RWPE2 (cell line): Measurements from ENCODE around the gene FMNL2.
A peak's percentile ranks its signal among the peaks of the same experiment; 100 is the strongest.

Experiments used
- ATAC-seq: fragments of 200-7000 bp; cut with Tn5 transposase; 3 replicates; pipeline ENCODE4 v1.9.1; 2021; ENCODE audit warnings: low read depth
- DNase-seq: peaks from one replicate; pipeline ENCODE4 v3.0.0-alpha.2; 2020; ENCODE audit warnings: low spot score
- H3K27ac ChIP-seq: fragments of 450-650 bp; 2 replicates; pipeline ENCODE4 v1.5.1; 2017; ENCODE audit warnings: mild to moderate bottlenecking; ENCODE audit not compliant: poor library complexity, severe bottlenecking
- H3K27me3 ChIP-seq: fragments of 250-450 bp; sonication (Bioruptor Pico); 2 replicates; pipeline ENCODE4 v1.5.1; 2021; ENCODE audit warnings: mild to moderate bottlenecking, moderate library complexity; ENCODE audit not compliant: insufficient read depth, poor library complexity, severe bottlenecking
- H3K36me3 ChIP-seq: fragments of 250-450 bp; sonication (Bioruptor Pico); 2 replicates; pipeline ENCODE4 v1.5.1; 2020; ENCODE audit warnings: low read depth, mild to moderate bottlenecking, moderate library complexity
- H3K4me1 ChIP-seq: fragments of 250-450 bp; sonication (Bioruptor Pico); 2 replicates; pipeline ENCODE4 v1.5.1; 2021; ENCODE audit warnings: mild to moderate bottlenecking, moderate library complexity; ENCODE audit not compliant: insufficient read depth, poor library complexity, severe bottlenecking
- H3K4me3 ChIP-seq: fragments of 250-450 bp; sonication (Bioruptor Pico); 2 replicates; pipeline ENCODE4 v1.5.1; 2021; ENCODE audit warnings: mild to moderate bottlenecking, moderate library complexity; ENCODE audit not compliant: severe bottlenecking
- H3K9me3 ChIP-seq: fragments of 250-450 bp; sonication (Bioruptor Pico); 2 replicates; pipeline ENCODE4 v1.5.1; 2021; ENCODE audit warnings: mild to moderate bottlenecking, moderate library complexity; ENCODE audit not compliant: severe bottlenecking
- TF ChIP-seq, protein P1 (sequence below): fragments of 450-650 bp; IDR thresholded peaks from one replicate; pipeline ENCODE4 v1.5.1; 2017; ENCODE audit warnings: mild to moderate bottlenecking, moderate library complexity; ENCODE audit not compliant: poor library complexity, severe bottlenecking

Gene FMNL2

DNA sequence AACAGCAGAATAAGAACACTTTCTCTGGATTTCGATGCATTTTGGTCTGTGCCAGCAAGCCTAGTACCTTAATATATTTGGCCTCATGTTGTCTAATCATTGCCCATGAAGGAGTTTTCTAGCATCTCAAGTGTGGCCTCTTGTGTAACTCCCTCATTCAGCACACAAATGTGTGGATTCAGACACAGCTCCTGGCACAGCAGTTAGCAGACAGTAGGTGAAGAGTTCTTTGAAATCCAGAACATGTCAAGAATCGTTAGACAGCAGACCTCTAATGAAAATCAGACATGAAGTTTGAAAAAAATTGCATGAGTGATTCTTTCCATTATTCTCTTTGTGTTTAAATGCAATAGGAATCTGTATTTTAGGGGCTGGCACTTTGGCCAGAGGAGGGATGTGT is 177.0 kb downstream of the FMNL2 start:
- TF ChIP-seq, protein P1, sequence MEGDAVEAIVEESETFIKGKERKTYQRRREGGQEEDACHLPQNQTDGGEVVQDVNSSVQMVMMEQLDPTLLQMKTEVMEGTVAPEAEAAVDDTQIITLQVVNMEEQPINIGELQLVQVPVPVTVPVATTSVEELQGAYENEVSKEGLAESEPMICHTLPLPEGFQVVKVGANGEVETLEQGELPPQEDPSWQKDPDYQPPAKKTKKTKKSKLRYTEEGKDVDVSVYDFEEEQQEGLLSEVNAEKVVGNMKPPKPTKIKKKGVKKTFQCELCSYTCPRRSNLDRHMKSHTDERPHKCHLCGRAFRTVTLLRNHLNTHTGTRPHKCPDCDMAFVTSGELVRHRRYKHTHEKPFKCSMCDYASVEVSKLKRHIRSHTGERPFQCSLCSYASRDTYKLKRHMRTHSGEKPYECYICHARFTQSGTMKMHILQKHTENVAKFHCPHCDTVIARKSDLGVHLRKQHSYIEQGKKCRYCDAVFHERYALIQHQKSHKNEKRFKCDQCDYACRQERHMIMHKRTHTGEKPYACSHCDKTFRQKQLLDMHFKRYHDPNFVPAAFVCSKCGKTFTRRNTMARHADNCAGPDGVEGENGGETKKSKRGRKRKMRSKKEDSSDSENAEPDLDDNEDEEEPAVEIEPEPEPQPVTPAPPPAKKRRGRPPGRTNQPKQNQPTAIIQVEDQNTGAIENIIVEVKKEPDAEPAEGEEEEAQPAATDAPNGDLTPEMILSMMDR = no peak
- Histone ChIP-seq H3K36me3 (no peaks in the 10 kb centered on the region), H3K9me3 (no peaks in the 10 kb centered on the region), H3K4me1 (peaks cover 33% of the 10 kb centered on the region), H3K4me3 (no peak overlapping the region), H3K27me3 (no peaks in the 10 kb centered on the region), H3K27ac (no peak overlapping the region)
- ATAC-seq = no peak
- no peak for DNase-seq

DNA sequence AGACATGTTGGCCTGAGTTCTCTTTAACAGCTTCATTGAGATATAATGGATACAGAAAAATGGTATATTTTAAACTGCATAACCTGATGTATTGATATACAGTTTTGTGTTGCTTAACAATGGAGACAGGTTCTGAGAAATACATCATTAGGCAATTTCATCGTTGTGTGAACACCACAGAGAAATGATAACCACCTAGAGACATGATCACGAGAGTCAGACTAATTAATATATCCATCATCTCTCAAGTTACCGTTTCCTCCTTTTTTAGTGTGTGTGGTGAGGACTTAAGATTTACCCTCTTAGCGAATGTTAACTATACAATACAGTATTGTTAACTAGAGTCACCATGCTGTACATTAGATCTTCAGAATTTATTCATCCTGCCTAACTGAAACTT is 178.1 kb downstream of the FMNL2 start:
- Histone ChIP-seq H3K36me3 (no peaks in the 10 kb centered on the region), H3K9me3 (no peaks in the 10 kb centered on the region), H3K27ac (peak overlapping the region; percentile 69), H3K27me3 (no peaks in the 10 kb centered on the region), H3K4me1 (peaks cover 23% of the 10 kb centered on the region), H3K4me3 (no peak overlapping the region)
- DNase-seq (no peak), ATAC-seq (no peak)
- TF ChIP-seq, protein P1 = no peak

- no peaks in the 10 kb centered on the region for H3K9me3 ChIP-seq
- TF ChIP-seq, protein P1 = no peak
- H3K27ac ChIP-seq = peak overlapping the region; percentile 69
- H3K36me3 ChIP-seq = no peaks in the 10 kb centered on the region
- no peaks in the 10 kb centered on the region for H3K27me3 ChIP-seq
- H3K4me1 ChIP-seq = peaks cover 21% of the 10 kb centered on the region
- no peak overlapping the region for H3K4me3 ChIP-seq
- ATAC-seq (peak; percentile 86), DNase-seq (peak; percentile 69)
Observed at GRCh38 chr2:152513681-152514080, 178.7 kb downstream of the FMNL2 start.

- no peaks in the 10 kb centered on the region; the same call in 1 of the 2 replicates for H3K36me3 ChIP-seq
- H3K27me3 ChIP-seq = no peaks in the 10 kb centered on the region
- no peak overlapping the region for H3K4me3 ChIP-seq
- TF ChIP-seq, protein P1 = no peak
- no peak for DNase-seq
- H3K27ac ChIP-seq = peak overlapping the region; percentile 10
- ATAC-seq = no peak
- H3K4me1 ChIP-seq = peaks cover 24% of the 10 kb centered on the region
- no peaks in the 10 kb centered on the region for H3K9me3 ChIP-seq
Observed at GRCh38 chr2:152518034-152518433, 183.1 kb downstream of the FMNL2 start.

- peaks cover 21% of the 10 kb centered on the region for H3K4me1 ChIP-seq
- H3K36me3 ChIP-seq = no peaks in the 10 kb centered on the region; the same call in 1 of the 2 replicates
- H3K27me3 ChIP-seq = no peaks in the 10 kb centered on the region
- TF ChIP-seq, protein P1 = no peak
- ATAC-seq = no peak; the same call in 2 of the 3 replicates
- H3K4me3 ChIP-seq = no peak overlapping the region
- no peaks in the 10 kb centered on the region for H3K9me3 ChIP-seq
- peak overlapping the region; percentile 10 for H3K27ac ChIP-seq
- no peak for DNase-seq
Observed at GRCh38 chr2:152518641-152519580, 183.9 kb downstream of the FMNL2 start.
